Measurements from ENCODE around the gene FRMD1.

The FRMD1 gene

GRCh38 chr6:168004023-168004422, 75.0 kb downstream of the FRMD1 start:
- in situ Hi-C loops (cut with HindIII; ENCODE audit: low pct_ligation_motif_present, low pct_unique_long_range_greater_than_20kb, low sequenced_read_pairs) = no loop called here
- no peak for DNase-seq

Measured in ACHN (cell line).